Smooth muscle cell (in vitro differentiated cells): ENCODE data around the gene ARHGEF12. TPM values are rescaled to one million over a fixed set of nuclear protein-coding genes. Genes with fewer than 3 reads are reported as not detected.

Experiments
- DNase-seq: peaks from one replicate; lab custom pipeline; 2025; ENCODE audit not compliant: unreplicated experiment; lab: John Stamatoyannopoulos, UW
- H2AFZ ChIP-seq: fragments of 200-600 bp; sonication (generic); 2 replicates; pipeline ENCODE4 v1.6.0; 2016; ENCODE audit warnings: antibody characterized with exemption, low read depth, mild to moderate bottlenecking
- H3F3A ChIP-seq: fragments of 200-600 bp; sonication (generic); 2 replicates; pipeline ENCODE4 v1.6.0; 2017; ENCODE audit warnings: antibody characterized with exemption, low read depth
- H3K27ac ChIP-seq: fragments of 200-600 bp; sonication (generic); 2 replicates; pipeline ENCODE4 v1.5.1; 2016; ENCODE audit warnings: low read depth, mild to moderate bottlenecking
- H3K27me3 ChIP-seq: fragments of 200-600 bp; sonication (generic); 2 replicates; pipeline ENCODE4 v1.6.1; 2016; ENCODE audit warnings: low read depth, mild to moderate bottlenecking
- H3K36me3 ChIP-seq: fragments of 200-600 bp; sonication (generic); 2 replicates; pipeline ENCODE4 v1.5.1; 2016; ENCODE audit warnings: low read depth
- H3K4me1 ChIP-seq: fragments of 200-600 bp; sonication (generic); 2 replicates; pipeline ENCODE4 v1.5.1; 2016; ENCODE audit warnings: low read depth
- H3K4me2 ChIP-seq: fragments of 200-600 bp; sonication (generic); 2 replicates; pipeline ENCODE4 v1.6.0; 2016; ENCODE audit warnings: mild to moderate bottlenecking
- H3K4me3 ChIP-seq: fragments of 200-600 bp; sonication (generic); 2 replicates; pipeline ENCODE4 v1.5.1; 2016; ENCODE audit warnings: mild to moderate bottlenecking
- H3K79me2 ChIP-seq: fragments of 200-600 bp; sonication (generic); 2 replicates; pipeline ENCODE4 v1.6.0; 2016; ENCODE audit warnings: low read depth, mild to moderate bottlenecking
- H3K9ac ChIP-seq: fragments of 200-600 bp; sonication (generic); 2 replicates; pipeline ENCODE4 v1.6.0; 2016; ENCODE audit warnings: low read depth
- H3K9me3 ChIP-seq: fragments of 200-600 bp; sonication (generic); replicated peaks from 2 replicates; pipeline ENCODE4 v1.5.1; 2016; ENCODE audit warnings: low read depth
- H4K20me1 ChIP-seq: fragments of 200-600 bp; sonication (generic); 2 replicates; pipeline ENCODE4 v1.6.0; 2016; ENCODE audit warnings: low read depth
- WGBS: methylation state at CpG from one replicate; pipeline ENCODE4 v1.1.7; 2016; ENCODE audit warnings: low lambda C conversion rate; 5-methylcytosine and 5-hydroxymethylcytosine counted together
- polyA plus RNA-seq: library from polyadenylated mRNA; unstranded; fragments of >200 nt; fragmentation: Nextera tagmentation; extraction: Ambion mirVana; gene quantifications from 2 replicates; pipeline ENCODE4 v1.2.1, GENCODE V29; 2016
- total RNA-seq: library from RNA; depleted of rRNA; stranded (reverse); fragments of >200 nt; gene quantifications from 2 replicates; pipeline ENCODE4 v1.2.3, GENCODE V29; 2014
- TF ChIP-seq, protein P1 (sequence below): fragments of 200-600 bp; sonication (generic); IDR thresholded peaks from 2 replicates; pipeline ENCODE4 v1.5.1; 2017; ENCODE audit warnings: borderline replicate concordance, mild to moderate bottlenecking, antibody characterized with exemption; ENCODE audit not compliant: insufficient read depth, poor library complexity, severe bottlenecking

Gene ARHGEF12
- total and polyA plus RNA-seq, 2 experiments from 2014 or later: 24.6 to 89.4 TPM

DNA sequence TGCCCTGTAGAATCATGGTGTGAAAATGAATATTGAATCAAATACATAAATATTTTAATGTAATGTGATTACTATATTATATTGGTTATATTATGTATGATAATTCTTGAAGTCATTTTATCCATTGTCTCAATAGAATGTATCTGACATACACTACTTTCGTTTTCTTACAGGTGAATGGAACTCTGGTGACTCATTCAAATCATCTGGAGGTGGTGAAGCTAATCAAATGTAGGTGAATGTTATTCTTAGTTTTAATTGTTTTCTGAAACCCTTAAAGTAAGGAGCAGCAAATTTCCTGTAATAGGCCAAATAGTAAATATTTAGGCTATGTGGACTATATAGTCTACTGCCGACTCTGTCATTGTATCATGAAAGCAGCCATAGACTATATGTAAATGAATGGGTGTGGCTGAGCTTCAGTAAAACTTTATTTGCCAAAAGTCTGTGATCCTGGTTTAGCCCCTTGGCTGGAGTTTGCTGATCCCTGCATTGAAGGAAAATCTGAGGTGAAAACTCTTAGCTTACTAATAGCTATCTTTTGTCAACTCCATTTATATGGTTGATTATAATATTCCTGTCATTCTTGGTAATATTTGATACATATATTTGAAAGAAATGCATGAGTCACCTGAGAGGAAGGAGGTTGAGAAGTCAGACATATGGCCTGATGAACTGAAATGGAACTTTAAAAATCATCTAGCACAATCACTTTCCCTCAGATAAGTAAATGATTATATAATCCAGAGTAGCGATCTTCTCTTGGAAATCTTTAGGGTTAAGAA, 88.2 kb downstream of the ARHGEF12 start:
- Histone ChIP-seq H3K9ac (no peak overlapping the region), H3K4me1 (no peaks in the 10 kb centered on the region), H3K79me2 (peaks cover 63% of the 10 kb centered on the region), H3K36me3 (peaks cover 11% of the 10 kb centered on the region), H3K4me3 (no peak overlapping the region), H3K9me3 (no peaks in the 10 kb centered on the region), H3K27ac (no peak overlapping the region), H3K4me2 (no peak overlapping the region), H3F3A (peaks cover 10% of the 10 kb centered on the region), H2AFZ (no peak overlapping the region), H3K27me3 (no peaks in the 10 kb centered on the region), H4K20me1 (peaks cover 3% of the 10 kb centered on the region)
- TF ChIP-seq, protein P1, sequence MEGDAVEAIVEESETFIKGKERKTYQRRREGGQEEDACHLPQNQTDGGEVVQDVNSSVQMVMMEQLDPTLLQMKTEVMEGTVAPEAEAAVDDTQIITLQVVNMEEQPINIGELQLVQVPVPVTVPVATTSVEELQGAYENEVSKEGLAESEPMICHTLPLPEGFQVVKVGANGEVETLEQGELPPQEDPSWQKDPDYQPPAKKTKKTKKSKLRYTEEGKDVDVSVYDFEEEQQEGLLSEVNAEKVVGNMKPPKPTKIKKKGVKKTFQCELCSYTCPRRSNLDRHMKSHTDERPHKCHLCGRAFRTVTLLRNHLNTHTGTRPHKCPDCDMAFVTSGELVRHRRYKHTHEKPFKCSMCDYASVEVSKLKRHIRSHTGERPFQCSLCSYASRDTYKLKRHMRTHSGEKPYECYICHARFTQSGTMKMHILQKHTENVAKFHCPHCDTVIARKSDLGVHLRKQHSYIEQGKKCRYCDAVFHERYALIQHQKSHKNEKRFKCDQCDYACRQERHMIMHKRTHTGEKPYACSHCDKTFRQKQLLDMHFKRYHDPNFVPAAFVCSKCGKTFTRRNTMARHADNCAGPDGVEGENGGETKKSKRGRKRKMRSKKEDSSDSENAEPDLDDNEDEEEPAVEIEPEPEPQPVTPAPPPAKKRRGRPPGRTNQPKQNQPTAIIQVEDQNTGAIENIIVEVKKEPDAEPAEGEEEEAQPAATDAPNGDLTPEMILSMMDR: no peak
- no peak for DNase-seq
- 90% methylated on average over 3 of the region's 3 CpGs for WGBS

- no peak for DNase-seq
- Histone ChIP-seq H3K79me2 (peaks cover 58% of the 10 kb centered on the region), H3K27ac (no peak overlapping the region), H3K4me3 (no peak overlapping the region), H2AFZ (no peak overlapping the region), H4K20me1 (peaks cover under 1% of the 10 kb centered on the region), H3K4me1 (no peaks in the 10 kb centered on the region), H3F3A (peaks cover 10% of the 10 kb centered on the region), H3K4me2 (no peak overlapping the region), H3K9ac (no peak overlapping the region), H3K36me3 (peaks cover 11% of the 10 kb centered on the region), H3K27me3 (no peaks in the 10 kb centered on the region), H3K9me3 (no peaks in the 10 kb centered on the region)
- 93% methylated on average over 3 of the region's 3 CpGs for WGBS
- TF ChIP-seq, protein P1: no peak
Observed at GRCh38 chr11:120424970-120425332, 88.7 kb downstream of the ARHGEF12 start.

DNA sequence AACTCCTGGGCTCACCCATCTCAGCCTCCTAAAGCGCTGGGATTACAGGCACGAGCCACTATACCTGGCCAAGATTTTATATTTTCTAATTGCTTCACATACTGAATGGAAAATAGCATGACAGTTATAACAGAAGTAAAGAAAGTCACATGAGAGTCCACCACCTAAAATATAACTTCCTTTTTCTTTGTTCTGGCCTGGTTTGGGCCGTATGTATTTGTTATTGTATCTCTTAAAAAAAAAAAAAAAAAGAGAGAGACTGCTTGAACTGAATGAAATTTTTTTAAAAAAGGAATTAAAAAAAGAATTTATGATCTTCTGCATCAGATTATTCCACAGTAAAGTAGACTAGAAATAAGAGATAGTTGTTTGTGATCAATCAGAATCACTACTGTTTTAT, 89.3 kb downstream of the ARHGEF12 start:
- no peak overlapping the region for H3K9ac ChIP-seq
- WGBS: 96% methylated on average over 3 of the region's 3 CpGs
- H3K4me3 ChIP-seq: no peak overlapping the region
- no peak overlapping the region for H3K4me2 ChIP-seq
- H2AFZ ChIP-seq: no peak overlapping the region
- no peaks in the 10 kb centered on the region for H3K27me3 ChIP-seq
- peaks cover 15% of the 10 kb centered on the region for H3F3A ChIP-seq
- H3K79me2 ChIP-seq: peaks cover 52% of the 10 kb centered on the region
- peaks cover 10% of the 10 kb centered on the region for H3K36me3 ChIP-seq
- DNase-seq: no peak
- TF ChIP-seq, protein P1: no peak
- H3K9me3 ChIP-seq: no peaks in the 10 kb centered on the region
- no peak overlapping the region for H3K27ac ChIP-seq
- no peaks in the 10 kb centered on the region for H4K20me1 ChIP-seq
- H3K4me1 ChIP-seq: no peaks in the 10 kb centered on the region

DNA sequence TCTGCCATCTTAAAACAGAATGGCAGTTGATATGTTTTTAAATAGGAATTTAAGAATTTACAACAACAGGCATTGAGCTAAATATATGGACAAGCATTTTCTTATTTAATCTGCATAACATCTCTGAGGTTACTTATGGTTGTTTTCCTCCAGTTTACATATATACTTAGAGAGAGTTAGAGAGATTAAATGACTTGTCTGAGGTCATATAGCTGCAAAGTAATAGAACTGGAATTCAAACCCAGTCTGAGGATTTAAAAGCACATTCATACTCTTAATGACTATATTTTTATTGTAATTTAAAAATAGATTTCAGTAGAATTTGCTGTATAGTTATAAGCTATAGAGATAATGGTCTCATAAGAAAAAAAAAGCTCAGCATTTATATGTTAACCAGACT, 93.9 kb downstream of the ARHGEF12 start:
- no peaks in the 10 kb centered on the region for H3K36me3 ChIP-seq
- H3K4me3 ChIP-seq: no peak overlapping the region
- no peaks in the 10 kb centered on the region for H4K20me1 ChIP-seq
- DNase-seq: no peak
- H2AFZ ChIP-seq: no peak overlapping the region
- TF ChIP-seq, protein P1: no peak
- H3K9me3 ChIP-seq: no peaks in the 10 kb centered on the region
- peaks cover 28% of the 10 kb centered on the region for H3K79me2 ChIP-seq
- peak overlapping the region; percentile 19 for H3K9ac ChIP-seq
- H3K27ac ChIP-seq: peak overlapping the region; percentile 92
- H3K4me1 ChIP-seq: peaks cover 11% of the 10 kb centered on the region
- peak overlapping the region; percentile 61 for H3K4me2 ChIP-seq
- H3F3A ChIP-seq: peaks cover 40% of the 10 kb centered on the region
- H3K27me3 ChIP-seq: no peaks in the 10 kb centered on the region
